Stimulated activated CD8-positive, alpha-beta memory T cell treated with anti-CD3 and anti-CD28 coated beads, Interleukin-4, amount 100 ng/mL, for 48 hours (primary cell): Measurements from ENCODE around the gene RIMS1.

Experiments used
- DNase-seq: peaks from one replicate; pipeline ENCODE4 v3.0.0-alpha.2; 2020

The RIMS1 gene

GRCh38 chr6:72130327-72130726 is 244.0 kb downstream of the RIMS1 start:
- no peak for DNase-seq

GRCh38 chr6:72132427-72132826 is 246.1 kb downstream of the RIMS1 start:
- no peak for DNase-seq

- no peak for DNase-seq
Measured at GRCh38 chr6:72132851-72133250, 246.5 kb downstream of the RIMS1 start.

- no peak for DNase-seq
Measured at GRCh38 chr6:72133324-72133723, 247.0 kb downstream of the RIMS1 start.

- DNase-seq = no peak
Measured at GRCh38 chr6:72140795-72141194, 254.4 kb downstream of the RIMS1 start.

- no peak for DNase-seq
Measured at GRCh38 chr6:72149715-72150114, 263.4 kb downstream of the RIMS1 start.

- no peak for DNase-seq
Measured at GRCh38 chr6:72151742-72152141, 265.4 kb downstream of the RIMS1 start.

- no peak for DNase-seq
Measured at GRCh38 chr6:72175916-72176315, 289.6 kb downstream of the RIMS1 start.

- no peak for DNase-seq
Measured at GRCh38 chr6:72182337-72183246, 296.2 kb downstream of the RIMS1 start.

GRCh38 chr6:72203983-72204382 is 317.6 kb downstream of the RIMS1 start:
- DNase-seq = no peak

- DNase-seq = no peak
Measured at GRCh38 chr6:72205500-72205899, 319.1 kb downstream of the RIMS1 start.

GRCh38 chr6:72206606-72207005 is 320.3 kb downstream of the RIMS1 start:
- DNase-seq = no peak

- no peak for DNase-seq
Measured at GRCh38 chr6:72212686-72213085, 326.3 kb downstream of the RIMS1 start.

GRCh38 chr6:72213654-72214053 is 327.3 kb downstream of the RIMS1 start:
- no peak for DNase-seq

GRCh38 chr6:72216222-72217068 is 330.1 kb downstream of the RIMS1 start:
- DNase-seq = no peak

- DNase-seq = no peak
Measured at GRCh38 chr6:72217626-72218025, 331.3 kb downstream of the RIMS1 start.

GRCh38 chr6:72218125-72218524 is 331.8 kb downstream of the RIMS1 start:
- no peak for DNase-seq

GRCh38 chr6:72219536-72219935 is 333.2 kb downstream of the RIMS1 start:
- no peak for DNase-seq

GRCh38 chr6:72238021-72238420 is 351.7 kb downstream of the RIMS1 start:
- no peak for DNase-seq

GRCh38 chr6:72238900-72239299 is 352.6 kb downstream of the RIMS1 start:
- DNase-seq = no peak

GRCh38 chr6:72245565-72245964 is 359.2 kb downstream of the RIMS1 start:
- DNase-seq = no peak

- no peak for DNase-seq
Measured at GRCh38 chr6:72246926-72247325, 360.6 kb downstream of the RIMS1 start.

GRCh38 chr6:72248621-72249020 is 362.3 kb downstream of the RIMS1 start:
- no peak for DNase-seq

- DNase-seq = no peak
Measured at GRCh38 chr6:72250664-72251063, 364.3 kb downstream of the RIMS1 start.
